CD4-positive, alpha-beta T cell treated with Interleukin-10 for 1 hour (primary cell): Measurements from ENCODE around the gene ELL2.

ENCODE experiments used
- DNase-seq: peaks from one replicate; pipeline ENCODE4 v3.0.0-alpha.2; 2020

Gene ELL2

DNA sequence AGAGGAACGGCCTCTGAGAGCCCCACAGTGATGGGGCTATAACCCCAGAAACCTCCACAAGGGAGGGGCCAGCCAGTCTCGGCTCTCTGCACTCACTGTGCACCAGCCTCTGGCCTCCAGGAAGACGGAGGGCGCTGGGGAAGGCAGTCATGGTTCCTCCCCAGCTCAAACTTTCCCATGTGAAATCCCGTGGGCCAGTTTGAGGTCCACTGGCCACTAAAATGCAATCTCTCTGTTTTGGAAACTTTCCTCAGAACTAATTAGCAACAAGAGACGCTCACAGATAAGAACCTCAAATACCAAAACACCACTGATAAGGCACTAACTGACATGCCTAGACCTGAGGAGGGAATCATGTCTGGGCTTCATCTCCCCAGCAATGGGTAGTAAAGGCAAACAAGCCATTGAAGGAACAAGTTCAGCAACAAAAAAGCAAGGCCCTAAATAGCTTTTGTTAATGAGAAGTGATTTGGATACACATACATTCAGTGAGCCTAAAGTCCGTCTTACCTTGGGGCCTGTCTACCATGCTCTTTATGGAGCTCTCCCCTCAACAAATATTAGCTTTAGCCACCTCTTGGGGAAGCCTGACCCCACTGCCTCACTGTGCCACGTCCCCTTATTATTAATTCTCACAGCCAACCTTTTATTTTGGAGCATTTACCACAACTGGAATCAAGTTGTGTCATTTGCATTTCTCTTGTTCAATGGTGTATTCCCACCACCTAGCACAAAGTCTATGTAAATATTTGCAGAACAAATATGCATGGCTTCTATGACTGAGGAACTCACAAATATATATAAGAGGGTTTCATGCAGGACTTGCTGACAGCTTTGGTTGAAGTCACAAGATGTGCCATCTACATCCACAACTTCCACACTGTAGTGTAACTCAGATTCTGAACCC is 83.0 kb downstream of the ELL2 start:
- DNase-seq = no peak

- DNase-seq = no peak
Measured at GRCh38 chr5:95876782-95877181, 84.9 kb downstream of the ELL2 start.

DNA sequence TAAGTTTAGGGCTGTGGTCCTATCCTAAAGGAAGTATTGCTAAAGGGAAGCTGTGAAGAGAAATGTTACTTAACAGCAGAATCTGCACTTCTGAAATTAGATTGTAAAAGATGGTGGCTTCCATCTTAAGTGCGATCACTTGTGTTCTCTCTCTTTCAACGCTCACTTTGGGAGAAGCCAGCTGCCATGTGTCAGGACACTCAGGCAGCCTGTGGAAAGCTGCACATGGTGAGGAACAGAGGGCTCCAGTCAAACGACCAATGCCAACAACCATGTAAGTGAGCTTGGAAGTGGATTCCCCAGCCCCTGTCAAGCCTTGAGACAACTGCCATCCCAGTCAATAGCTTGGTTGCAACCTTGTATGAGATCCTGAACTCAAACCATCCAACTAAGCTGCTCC is 87.4 kb downstream of the ELL2 start:
- no peak for DNase-seq

DNA sequence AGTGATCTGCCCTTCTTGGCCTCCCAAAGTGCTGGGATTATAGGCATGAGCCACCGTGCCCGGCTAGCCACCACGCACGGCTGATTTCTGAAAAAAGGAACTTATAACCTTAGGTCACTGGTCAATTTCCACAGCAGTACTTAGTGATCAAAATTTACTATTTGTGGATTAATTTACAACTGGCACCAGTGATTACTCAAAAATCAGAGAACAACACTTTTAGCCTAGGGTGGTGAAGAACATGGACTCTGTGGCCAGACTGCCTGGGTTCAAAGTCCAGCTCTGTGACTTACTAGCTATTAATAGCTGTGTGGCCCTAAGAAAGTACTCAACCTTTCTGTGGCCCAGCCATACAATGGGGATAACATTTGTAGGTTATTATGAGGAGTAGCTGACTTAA is 88.3 kb downstream of the ELL2 start:
- no peak for DNase-seq

- DNase-seq = no peak
Measured at GRCh38 chr5:95872346-95873268, 89.0 kb downstream of the ELL2 start.

GRCh38 chr5:95871146-95871806 is 90.4 kb downstream of the ELL2 start:
- DNase-seq = no peak

DNA sequence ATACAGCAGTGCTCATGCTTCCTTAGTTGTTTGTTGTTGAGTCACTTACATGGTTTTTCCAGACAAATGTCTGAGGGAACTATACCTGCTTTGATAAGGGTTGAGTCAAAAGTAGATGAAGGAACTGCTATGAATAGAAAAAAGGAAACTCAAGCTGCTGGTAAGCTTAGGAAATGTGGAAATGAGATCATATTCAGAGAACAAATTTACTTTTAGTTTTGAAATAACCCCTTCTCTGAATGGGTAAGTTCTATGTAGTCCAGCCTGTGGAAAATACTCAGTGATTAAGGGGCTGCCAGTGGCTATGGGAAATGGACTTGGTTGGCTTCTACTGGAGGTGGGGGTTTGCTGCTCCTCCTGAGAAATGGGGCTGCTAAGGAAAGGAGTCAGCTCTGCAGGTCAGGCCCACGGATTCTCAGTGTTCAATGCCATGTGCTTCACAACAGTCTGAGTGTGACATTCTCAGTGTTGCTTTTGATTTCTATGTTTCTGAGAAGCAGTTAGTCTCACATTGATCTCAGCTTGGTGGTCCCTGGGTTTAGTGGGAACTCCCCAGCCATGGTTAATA is 91.5 kb downstream of the ELL2 start:
- DNase-seq = peak; percentile 4

DNA sequence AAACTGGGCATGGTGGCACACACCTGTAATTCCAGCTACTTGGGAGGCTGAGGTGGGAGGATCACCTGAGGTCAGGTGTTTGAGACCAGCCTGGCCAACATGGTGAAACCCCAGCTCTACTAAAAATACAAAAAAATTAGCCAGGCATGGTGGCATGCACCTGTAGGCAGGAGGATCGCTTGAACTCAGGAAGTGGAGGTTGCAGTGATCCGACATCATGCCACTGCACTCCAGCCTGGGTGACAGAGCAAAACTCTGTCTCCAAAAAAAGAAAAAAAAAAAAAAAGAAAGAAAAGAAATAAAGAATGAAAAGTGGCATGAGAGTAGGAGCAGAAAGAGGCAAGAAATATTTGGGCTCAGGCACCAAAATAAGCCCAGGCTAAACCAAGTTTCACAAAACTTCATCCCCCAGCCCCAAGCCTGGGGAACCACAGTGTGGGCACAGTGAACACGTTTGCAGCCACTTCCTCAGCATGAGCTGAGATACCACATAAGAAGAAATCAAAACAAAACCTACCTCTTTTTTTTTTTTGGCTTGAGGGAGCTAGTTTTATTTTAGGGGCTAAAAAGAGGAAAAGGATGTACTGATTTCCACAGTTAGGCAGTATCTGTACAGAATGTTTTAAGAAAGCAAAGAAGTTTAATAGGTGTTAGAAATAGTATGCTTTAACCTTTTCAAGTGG is 92.3 kb downstream of the ELL2 start:
- DNase-seq = peak; percentile 54

- DNase-seq = no peak
Measured at GRCh38 chr5:95868136-95868535, 93.5 kb downstream of the ELL2 start.

GRCh38 chr5:95866435-95867040 is 95.1 kb downstream of the ELL2 start:
- DNase-seq = no peak

DNA sequence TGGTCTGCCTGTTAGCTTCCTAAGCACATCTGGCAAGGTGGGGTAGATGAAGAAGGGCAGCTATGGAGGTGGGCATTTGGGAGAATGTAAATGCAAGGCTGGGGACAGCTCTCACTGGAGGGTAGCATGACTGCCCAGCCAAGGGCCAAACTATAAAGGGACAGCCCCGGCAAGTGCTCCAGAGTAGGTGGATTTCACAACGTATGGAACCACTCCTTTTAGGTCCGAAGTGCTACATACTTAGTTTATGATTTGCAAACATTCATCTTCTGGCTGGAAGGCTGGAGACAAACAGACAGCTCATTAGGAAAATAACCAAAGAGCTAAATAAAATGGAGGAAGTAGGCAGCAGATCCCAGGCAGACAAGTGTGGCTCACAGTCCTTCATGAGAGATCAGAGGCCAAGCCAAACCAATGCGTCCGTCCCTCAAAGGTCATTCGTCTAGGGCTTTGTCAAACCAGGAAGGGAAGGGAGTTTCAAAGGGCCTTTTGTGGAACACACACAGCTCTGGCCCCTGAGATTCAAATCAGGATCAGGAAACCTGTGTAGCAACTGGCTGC is 96.6 kb downstream of the ELL2 start:
- DNase-seq = no peak

DNA sequence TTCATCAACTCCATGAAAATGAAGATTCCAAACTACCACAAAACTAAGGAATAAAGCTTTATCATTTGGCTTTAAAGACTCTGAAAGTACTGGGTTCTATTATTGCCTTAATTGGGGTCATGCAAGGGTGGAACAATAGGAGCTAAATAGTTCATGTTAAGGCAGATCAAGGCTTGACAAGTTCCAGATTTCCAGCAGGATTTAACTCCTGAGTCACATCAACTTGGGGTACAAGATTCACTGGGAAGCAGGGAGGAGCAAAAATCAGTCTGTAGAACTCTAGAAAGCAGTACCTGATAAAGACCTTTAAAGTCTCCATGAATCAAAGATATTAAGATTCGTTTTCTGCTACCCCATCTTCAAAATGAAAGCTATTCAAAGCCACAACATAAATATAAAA is 97.2 kb downstream of the ELL2 start:
- no peak for DNase-seq

DNA sequence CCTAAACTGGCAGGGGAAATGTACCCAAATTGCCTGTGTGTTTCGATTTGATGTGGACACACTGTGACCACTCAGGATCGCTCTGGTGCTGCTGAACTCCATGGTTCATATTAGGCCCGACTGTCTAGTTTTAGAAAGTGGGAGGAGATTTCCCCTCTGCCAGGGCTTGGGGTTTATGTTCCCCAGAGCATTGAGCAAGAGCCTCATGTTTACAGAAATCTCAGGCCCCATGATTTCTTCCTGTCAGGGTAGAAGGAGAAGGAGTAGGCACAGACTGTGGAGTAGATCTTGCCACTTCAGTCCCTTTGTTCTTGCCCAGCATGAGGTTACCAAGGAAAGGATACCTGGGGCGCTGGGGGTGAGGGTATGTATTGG is 98.3 kb downstream of the ELL2 start:
- DNase-seq = no peak

GRCh38 chr5:95862671-95863382 is 98.8 kb downstream of the ELL2 start:
- no peak for DNase-seq

- no peak for DNase-seq
Measured at GRCh38 chr5:95861864-95862561, 99.6 kb downstream of the ELL2 start.

DNA sequence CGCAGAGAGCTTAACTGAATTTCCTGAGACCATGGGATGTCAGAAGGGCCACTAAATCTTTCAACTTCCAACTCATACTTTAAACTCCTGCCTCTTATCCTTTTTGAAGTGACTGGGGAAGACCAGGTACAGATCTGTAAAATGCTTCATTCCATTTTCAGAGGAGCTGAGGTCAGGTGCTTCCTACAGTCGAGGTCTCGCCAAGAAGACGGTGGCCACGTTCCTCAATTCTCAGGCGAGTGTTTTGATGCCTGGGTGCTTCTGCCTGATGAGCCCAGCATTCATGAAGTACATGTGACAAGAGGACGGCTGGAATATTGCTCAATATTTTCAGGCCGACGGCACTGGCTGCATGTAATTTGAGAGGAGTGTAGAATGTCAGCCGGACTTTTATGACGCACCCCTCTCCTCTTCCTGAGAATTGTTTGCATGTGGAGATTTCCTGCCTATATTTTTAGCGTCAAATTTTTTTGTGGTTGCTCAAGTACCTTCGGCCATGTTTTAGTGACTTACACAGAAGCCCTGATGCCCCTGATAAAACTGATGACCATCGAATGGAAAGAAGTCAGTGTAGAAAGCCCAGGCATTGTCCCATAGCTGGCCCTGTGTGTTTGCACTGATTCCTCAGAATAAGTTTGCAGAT is 100.3 kb downstream of the ELL2 start:
- DNase-seq = no peak

- no peak for DNase-seq
Measured at GRCh38 chr5:95859661-95860060, 102.0 kb downstream of the ELL2 start.

DNA sequence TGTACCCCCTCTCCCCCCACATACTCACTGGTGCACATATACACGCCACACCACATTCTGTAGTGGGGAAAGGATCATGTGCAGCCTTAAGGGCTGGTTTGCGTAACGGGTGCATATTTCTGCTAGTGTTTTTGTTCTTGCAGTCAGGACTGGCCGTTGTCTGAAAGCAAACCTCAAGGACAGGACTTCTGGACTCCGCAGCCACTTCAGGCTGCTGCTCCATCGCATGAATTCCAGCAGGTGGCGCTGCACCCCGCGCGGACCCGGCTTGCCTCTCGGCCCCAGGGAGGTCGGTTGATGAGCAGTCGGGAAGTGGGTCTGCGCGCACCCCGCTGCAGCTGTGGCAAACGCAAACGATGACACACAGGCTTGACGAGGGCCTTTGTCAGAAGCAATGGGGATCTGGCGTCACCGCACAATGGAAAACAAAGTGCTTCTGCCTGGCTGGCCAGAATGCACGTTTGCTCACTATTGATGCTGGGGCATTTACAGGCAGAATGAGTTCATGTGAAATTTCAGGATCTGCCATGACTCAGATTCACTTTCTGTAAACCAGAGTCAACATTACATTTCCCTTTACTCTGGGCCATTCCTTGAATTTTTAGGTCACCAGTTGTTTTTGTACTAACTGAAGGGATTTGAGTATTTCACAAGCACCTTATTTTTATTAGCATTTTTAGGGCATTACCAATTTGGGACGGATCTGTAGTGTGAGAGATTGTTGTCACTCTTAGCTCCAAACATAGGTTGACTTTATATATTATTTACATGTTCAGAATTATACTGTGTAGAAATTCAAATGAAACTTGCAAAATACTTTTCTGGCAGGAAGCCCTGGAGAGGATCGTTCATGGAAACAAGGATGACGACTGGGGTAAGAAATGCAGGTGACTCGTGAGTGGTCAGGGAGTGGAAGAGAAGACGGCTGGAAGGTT is 102.7 kb downstream of the ELL2 start:
- DNase-seq = peak; percentile 84
